Activated CD8-positive, alpha-beta memory T cell treated with anti-CD3 and anti-CD28 coated beads for 36 hours (primary cell): ENCODE measurements around the gene USP21. TPM values are rescaled to one million over a fixed set of nuclear protein-coding genes. Genes with fewer than 3 reads are reported as not detected.

Experiments used
- CTCF ChIA-PET: fragments of 350-600 bp; sonication (Branson Sonifier 250); formaldehyde crosslinking; loops from one replicate; lab custom pipeline; 2021; ENCODE audit warnings: antibody characterized with exemption; lab: Charles Lee
- POLR2A ChIA-PET: fragments of 350-600 bp; sonication (Branson Sonifier 250); formaldehyde crosslinking; loops from one replicate; lab custom pipeline; 2021; ENCODE audit warnings: antibody characterized with exemption; lab: Charles Lee
- total RNA-seq, 2 experiments: library from RNA; stranded (reverse); gene quantifications; one replicate each; pipeline ENCODE4 v1.2.3, GENCODE V29; 2021

The USP21 gene
- total RNA-seq, 2 experiments from 2014 or later: 23.4 to 25.3 TPM

DNA sequence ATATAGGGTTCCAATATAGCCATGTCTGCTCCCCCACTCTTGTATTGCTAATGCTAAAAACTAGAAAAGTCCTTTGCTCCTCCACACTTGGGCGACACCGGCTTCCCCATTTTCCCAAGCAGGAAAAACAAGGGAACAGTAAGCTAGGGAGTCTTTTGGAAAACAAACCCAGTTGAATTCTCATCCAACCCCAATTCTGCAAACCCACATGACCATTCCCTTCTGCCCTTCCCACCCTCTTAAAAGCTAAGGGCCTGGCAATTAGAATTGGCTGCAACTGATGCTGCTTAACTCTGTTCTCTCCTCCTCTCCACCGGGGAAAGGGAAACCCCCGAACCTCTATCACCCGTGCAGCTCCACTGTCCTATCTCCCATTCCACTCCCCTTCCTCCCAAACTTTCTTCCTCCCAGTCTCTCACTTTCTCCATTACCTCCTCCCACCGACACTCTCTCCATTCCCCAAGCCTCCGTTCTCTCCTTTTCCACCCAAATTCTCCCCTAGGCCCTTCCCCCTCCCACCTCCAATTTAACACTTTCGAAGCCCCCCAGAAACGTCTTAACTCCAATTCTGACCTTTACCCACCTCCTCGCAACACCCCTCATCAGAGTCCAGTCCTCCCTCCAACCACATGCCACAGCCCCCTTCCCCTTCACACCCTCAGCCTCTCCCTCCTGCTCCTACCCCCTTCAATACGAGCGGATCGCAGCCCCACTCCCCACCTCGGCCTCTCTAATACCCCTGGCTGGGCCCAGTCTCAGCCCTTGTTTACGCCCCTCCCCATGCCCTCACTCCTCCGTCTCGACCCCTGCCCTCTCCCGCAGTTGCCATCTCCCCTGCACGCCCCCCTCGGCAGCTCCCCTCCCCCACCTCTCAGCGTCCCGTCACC, 27.5 kb upstream of the USP21 start:
- POLR2A ChIA-PET: interaction anchor here (0.5 to 2.6 kb wide), 4 partner anchors 13 to 102 kb away, joined by 4 to 23 read pairs (median 4); partner anchors contain the start of genes NIT1, PFDN2 and TSTD1

DNA sequence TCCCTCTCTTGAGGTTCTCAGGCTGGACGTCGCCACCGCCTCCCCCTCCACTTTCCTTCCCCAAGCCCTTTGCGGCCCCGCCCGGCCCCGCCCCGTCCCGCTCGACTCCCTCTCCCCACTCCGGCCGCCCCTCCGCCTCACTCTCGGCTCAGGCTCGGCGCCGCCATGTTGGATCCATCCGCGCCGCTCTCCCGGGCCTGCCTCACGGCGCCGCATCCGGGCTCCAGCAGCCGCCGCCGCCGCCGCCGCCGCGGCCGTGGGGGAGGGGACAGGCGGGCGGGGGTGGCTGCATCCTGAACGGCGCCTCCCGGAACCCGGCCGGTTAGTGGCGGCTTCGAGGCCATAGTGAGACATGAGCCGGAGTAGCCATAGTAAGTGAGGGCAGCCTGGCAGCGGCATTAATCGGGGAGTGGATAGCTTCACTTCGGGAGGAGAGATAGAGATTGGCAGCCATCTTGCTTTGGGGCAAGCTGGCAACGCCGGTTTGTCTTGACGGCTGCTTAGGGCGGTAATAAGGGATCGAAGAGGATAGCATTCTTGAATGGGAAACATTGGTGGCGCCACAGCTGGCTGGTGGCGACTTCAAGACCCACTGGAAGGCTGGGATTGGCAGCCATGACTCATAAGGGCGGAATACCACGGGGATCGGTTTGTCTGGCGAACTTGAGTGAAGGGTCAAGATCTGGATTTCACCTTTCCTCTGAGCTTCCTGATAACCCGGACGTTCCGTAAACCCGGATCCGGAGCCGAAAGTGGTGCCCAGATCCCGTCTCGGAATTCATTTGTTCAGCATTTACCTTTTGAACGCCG, 26.7 kb upstream of the USP21 start, which contains the start of gene DEDD:
TSS of gene DEDD (minus strand) at position 258 of the 810 bp plus-strand sequence. CDS start 8,205 bp downstream, outside the sequence.
- CTCF ChIA-PET: interaction anchor here (0.6 to 2.2 kb wide), 9 partner anchors 11 to 353 kb away, joined by 3 to 7 read pairs (median 4); partner anchors contain the start of genes PPOX and USF1

More for the DNA sequence above, 27.5 kb upstream of the USP21 start:
- CTCF ChIA-PET: interaction anchor here (0.9 to 2.2 kb wide), 6 partner anchors 10 to 352 kb away, joined by 3 to 7 read pairs (median 5); partner anchors contain the start of genes PPOX and USF1

DNA sequence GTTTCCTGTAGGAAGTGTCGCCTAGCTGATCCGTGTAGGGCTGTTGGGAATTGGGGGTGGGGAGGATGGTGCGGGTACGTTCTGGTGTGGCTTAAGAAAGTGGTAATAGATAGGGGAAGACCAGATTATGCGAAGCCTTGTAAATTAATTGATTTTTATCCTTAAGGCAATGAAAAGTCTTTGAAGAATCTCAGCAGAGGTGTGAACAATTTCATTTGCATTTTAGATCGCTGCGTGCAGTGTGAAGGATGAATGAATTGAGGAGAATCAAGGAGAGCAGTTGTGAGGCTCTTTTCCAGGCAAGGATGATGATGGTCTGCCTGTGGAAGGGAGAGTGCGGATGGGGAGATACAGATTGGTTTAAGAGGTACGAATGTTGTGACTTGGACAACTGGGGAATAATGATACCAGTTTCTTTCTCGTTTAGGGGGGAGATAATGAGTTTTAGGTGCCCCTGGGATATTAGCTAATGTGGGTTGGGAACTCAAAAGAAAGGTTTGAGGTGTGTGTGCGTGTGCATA, 26.0 kb upstream of the USP21 start:
- POLR2A ChIA-PET: interaction anchor here (0.6 to 2.6 kb wide), 5 partner anchors 14 to 95 kb away, joined by 3 to 23 read pairs (median 4); partner anchors contain the start of genes ARHGAP30, NIT1, PFDN2 and TSTD1

More for the DNA sequence above, 26.7 kb upstream of the USP21 start, which contains the start of gene DEDD:
- POLR2A ChIA-PET: interaction anchor here (0.5 to 2.6 kb wide), 6 partner anchors 13 to 102 kb away, joined by 3 to 23 read pairs (median 4); partner anchors contain the start of genes ARHGAP30, NIT1, PFDN2 and TSTD1

DNA sequence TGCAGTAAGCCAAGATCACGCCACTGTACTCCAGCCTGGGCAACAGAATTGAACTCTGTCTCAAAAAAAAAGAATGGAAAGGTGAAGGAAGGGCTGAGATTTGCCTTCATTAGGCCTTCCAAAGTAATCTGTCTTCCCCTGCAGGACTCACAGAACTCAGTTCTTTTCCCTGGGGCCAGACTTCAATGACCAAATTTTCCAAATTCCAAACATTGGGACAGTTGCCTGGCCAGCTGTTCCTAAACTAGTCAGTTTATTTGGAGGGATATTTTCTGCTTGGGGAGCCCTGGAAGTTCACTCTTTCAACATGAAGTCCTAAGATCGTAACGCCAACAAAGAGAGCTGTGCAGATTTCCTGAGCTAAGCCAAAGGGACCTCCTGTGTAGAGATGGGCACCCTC, 21.4 kb upstream of the USP21 start:
- POLR2A ChIA-PET: no interaction called here
- CTCF ChIA-PET: interaction anchor here (1.7 to 2.4 kb wide), 2 partner anchors 9 to 141 kb away, joined by 4 to 5 read pairs; no protein-coding TSS in a partner anchor

More for the DNA sequence above, 26.0 kb upstream of the USP21 start:
- CTCF ChIA-PET: interaction anchor here (0.6 to 2.2 kb wide), 10 partner anchors 12 to 353 kb away, joined by 3 to 7 read pairs (median 4); partner anchors contain the start of genes ARHGAP30, PPOX and USF1

DNA sequence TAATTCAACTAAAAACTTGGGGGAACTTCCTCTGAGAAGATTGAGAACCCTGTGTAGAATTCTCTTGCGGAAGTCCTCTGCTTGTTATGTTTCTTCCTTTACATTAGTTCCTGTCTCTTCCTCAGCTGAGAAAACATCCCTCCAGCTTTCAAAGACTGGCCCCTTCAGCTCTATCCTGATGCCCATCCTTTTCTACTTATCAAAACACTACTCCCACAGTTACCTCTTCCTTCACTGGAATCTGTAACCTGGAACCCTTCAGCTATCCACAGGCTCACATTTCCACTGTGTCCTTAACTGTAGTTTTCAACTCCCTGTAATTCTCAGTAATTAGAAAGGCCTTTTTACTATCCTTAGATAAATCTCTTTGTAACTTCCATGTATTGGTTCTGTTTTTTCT, 20.9 kb upstream of the USP21 start:
- ChIA-PET POLR2A (no interaction called here), CTCF (interaction anchor here (1.3 to 2.4 kb wide), 3 partner anchors 9 to 141 kb away, joined by 4 to 5 read pairs (median 5); no protein-coding TSS in a partner anchor)

DNA sequence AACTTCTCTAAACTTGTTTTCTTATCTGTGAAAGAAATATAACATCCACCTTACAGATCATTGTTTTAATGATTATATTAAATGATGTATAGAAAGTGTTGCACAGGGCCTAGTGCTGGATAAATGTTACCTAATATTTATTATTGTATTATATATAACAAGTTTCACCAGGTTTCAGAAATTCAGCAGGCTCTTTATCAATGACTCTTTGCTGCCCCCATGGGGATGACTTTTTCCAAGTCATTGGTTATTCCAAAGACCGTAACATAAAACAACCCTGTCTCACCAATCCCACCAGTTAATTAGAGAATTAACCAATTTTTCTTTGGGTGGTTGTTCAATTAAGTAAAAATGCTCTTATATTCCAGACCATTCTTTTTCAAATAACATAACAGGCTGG, 19.5 kb upstream of the USP21 start:
- POLR2A ChIA-PET: no interaction called here

DNA sequence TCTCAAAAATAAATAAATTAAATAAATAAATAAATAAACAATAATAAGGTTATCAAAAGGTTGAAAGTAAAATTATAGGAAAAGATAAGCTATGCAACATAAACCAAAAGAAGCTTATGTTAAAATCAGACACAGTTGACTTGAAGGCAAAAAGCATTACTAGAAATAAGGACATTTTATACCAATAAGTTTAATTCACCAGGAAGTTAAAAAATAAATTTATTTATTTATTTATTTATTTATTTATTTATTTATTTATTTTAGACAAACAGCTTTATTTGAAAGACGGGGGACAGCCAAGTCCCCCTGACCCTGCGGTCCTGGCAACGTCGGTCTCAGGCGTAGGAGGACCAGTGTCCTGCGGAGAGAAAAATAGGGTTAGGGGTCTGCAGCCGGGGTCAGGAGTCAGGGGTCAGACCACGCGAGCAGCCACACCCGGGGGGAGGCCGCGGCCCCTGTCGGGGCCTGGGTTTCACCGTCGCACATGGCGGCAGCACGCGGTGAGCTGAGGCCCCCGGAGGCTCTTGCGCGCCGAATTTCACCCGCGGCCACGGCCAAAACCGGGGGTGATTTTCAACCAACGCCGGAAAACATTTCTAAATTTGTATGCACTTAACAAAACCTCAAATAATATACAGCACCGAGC, 18.4 kb upstream of the USP21 start:
- CTCF ChIA-PET: interaction anchor here (1.1 to 1.7 kb wide), 3 partner anchors 19 to 33 kb away, joined by 3 to 5 read pairs (median 4); partner anchors contain the start of gene PPOX
- POLR2A ChIA-PET: interaction anchor here (1.0 kb wide), 1 partner anchor 24 kb away, joined by 3 read pairs; no protein-coding TSS in a partner anchor

More for the DNA sequence above, 19.5 kb upstream of the USP21 start:
- CTCF ChIA-PET: interaction anchor here (1.3 to 1.7 kb wide), 4 partner anchors 12 to 42 kb away, joined by 3 to 5 read pairs (median 5); partner anchors contain the start of gene PPOX

DNA sequence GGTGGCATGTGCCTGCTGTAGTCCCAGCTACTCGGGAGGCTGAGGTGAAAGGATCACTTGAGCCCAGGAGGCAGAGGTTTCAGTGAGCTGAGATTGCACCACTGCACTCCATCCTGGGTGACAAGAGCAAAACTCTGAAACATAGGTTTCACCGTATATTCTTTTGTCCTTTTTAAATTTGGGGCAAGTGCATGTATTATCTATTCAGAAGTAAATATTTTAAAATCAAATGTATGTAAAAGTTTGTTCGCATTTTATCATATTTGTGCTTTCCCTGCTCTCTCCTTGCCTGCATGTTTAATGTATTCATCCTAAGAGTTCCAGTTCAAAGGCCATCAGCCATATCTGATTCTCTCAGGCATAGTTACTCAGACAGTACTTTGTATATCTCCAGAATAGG, 13.5 kb upstream of the USP21 start:
- POLR2A ChIA-PET: interaction anchor here (0.7 kb wide), 1 partner anchor 18 kb away, joined by 4 read pairs; no protein-coding TSS in a partner anchor

DNA sequence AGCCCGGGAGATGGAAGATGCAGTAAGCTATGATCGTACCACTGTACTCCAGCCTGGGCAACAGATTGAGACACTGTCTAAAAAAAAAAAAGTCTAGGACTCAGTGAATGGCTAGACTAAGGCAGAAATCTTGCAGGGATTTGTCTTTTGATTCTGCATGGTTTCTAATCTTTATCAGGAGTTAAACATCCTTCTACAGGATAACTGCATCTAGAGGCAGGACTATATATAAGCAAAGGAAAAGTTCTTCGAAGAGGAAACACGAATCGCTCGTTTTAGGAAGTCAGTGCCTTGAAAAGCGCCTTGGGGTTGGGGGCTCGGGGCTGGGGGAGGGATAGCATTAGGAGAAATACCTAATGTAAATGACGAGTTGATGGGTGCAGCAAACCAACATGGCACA, 6.1 kb upstream of the USP21 start:
- CTCF ChIA-PET: interaction anchor here (0.7 to 1.1 kb wide), 3 partner anchors 16 to 135 kb away, joined by 3 to 5 read pairs (median 3); partner anchors contain the start of gene TOMM40L

More for the DNA sequence above, 13.5 kb upstream of the USP21 start:
- CTCF ChIA-PET: interaction anchor here (0.6 kb wide), 2 partner anchors 147 to 148 kb away, joined by 3 read pairs; no protein-coding TSS in a partner anchor

DNA sequence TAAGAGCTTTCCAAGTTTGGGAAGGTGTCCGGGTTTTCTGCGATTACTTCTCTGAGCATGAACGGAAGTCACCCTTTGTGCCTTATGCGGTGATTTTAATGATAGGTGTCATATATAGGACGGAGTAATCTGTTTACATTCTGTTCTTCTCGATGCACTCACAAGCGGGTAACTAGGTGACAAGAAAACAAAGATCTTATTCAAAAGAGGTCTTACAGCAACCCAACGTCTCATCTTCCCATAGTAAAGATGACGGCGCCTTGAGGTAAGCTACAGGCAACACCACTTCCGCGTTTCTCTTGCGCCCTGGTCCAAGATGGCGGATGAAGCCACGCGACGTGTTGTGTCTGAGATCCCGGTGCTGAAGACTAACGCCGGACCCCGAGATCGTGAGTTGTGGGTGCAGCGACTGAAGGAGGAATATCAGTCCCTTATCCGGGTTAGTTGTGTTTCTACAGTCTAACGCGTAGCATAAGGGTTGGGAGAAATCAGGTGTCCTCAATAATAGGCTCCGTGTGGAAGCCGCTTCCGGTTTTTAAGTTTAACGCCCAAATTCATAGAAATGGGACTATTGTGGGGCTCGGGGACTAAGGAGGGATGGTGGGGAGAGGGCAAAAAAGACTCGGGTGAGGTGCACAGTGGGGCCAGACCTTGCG, 5.5 kb upstream of the USP21 start, which contains the start of gene UFC1:
TSS of gene UFC1 (plus strand) at position 297 of the 656 bp plus-strand sequence. CDS start at position 317, 20 bp downstream.
- POLR2A ChIA-PET: interaction anchor here (0.5 to 3.0 kb wide), 5 partner anchors 12 to 72 kb away, joined by 3 to 21 read pairs (median 6); partner anchors contain the start of genes B4GALT3, NIT1, PFDN2 and PPOX

More for the DNA sequence above, 6.1 kb upstream of the USP21 start:
- POLR2A ChIA-PET: interaction anchor here (0.5 to 3.0 kb wide), 5 partner anchors 13 to 73 kb away, joined by 3 to 21 read pairs (median 6); partner anchors contain the start of genes B4GALT3, NIT1, PFDN2 and PPOX

DNA sequence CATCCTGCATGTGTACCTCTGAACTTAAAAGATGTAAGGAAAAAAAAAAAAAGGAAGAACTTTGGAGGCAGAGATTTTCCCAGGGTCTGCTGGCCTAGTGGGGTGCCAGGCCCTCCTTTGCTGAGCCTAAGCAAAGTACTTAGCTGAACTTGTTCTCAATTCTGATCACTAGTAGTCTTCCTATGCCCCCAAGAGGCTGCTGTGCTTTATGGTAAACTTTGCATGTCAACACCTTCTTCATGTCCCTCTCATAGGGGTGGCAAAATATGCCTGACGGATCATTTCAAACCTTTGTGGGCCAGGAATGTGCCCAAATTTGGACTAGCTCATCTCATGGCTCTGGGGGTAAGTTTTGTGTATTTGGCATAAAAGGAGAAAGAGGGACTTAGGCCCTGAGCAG, 1.4 kb upstream of the USP21 start:
- ChIA-PET POLR2A (interaction anchor here (0.5 to 1.1 kb wide), 3 partner anchors 8 to 231 kb away, joined by 4 read pairs; partner anchors contain the start of genes PPOX and TOMM40L), CTCF (interaction anchor here (0.6 to 1.5 kb wide), 4 partner anchors 8 to 86 kb away, joined by 3 to 4 read pairs (median 4); partner anchors contain the start of gene PPOX)

More for the DNA sequence above, 5.5 kb upstream of the USP21 start, which contains the start of gene UFC1:
- CTCF ChIA-PET: interaction anchor here (1.0 to 2.1 kb wide), 3 partner anchors 12 to 72 kb away, joined by 3 to 10 read pairs (median 5); partner anchors contain the start of genes PPOX and TOMM40L

DNA sequence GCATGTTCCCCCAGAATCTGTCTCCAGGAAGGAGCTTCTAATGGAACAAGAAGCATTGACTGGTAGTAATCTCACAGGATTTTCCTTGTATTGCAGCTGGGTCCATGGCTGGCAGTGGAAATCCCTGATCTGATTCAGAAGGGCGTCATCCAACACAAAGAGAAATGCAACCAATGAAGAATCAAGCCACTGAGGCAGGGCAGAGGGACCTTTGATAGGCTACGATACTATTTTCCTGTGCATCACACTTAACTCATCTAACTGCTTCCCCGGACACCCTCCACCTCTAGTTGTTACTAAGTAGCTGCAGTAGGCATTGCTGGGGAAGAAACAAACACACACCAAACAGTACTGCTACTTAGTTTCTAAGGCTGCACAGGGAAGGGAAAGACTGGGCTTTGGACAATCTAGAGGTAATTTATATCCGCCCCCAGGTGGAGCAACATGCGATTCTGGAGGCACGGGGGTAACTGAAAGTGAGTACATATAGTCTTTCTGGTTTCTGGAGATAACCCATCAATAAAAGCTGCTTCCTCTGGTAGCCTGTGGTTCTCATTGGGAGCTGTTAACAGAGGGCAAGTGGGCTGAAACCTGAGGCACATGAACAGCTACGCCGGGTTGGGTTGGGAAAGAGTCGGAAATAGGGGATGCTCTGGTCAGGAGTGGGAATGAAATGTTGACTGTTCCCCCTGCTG, 837 bp upstream of the USP21 start:
- POLR2A ChIA-PET: interaction anchor here (0.5 to 0.7 kb wide), 2 partner anchors 67 to 230 kb away, joined by 4 read pairs; partner anchors contain the start of gene TOMM40L
- CTCF ChIA-PET: interaction anchor here (0.6 to 1.5 kb wide), 5 partner anchors 8 to 87 kb away, joined by 3 to 4 read pairs (median 4); partner anchors contain the start of gene PPOX

DNA sequence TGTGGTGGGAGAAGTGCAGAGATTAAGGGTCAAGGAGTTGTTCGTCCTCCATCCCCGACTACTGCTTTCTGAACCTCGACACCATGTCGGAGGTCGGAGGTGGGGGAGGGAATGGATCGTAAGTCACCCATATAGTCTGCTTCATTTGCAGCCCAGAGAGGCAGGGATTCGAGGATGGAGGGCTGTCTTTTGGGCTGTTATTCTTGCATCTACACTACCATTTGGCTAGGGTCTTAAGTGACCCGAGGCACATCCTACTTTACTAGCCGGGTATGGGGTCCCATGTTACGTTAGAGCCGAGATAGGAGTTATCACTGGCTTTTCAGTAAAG, 578 bp downstream of the USP21 start:
- CTCF ChIA-PET: interaction anchor here (1.5 kb wide), 1 partner anchor 9 kb away, joined by 4 read pairs; no protein-coding TSS in a partner anchor
- POLR2A ChIA-PET: no interaction called here

DNA sequence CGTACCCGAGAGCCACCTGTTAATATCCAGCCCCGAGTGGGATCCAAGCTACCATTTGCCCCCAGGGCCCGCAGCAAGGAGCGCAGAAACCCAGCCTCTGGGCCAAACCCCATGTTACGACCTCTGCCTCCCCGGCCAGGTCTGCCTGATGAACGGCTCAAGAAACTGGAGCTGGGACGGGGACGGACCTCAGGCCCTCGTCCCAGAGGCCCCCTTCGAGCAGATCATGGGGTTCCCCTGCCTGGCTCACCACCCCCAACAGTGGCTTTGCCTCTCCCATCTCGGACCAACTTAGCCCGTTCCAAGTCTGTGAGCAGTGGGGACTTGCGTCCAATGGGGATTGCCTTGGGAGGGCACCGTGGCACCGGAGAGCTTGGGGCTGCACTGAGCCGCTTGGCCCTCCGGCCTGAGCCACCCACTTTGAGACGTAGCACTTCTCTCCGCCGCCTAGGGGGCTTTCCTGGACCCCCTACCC, 1.4 kb downstream of the USP21 start:
- POLR2A ChIA-PET: interaction anchor here (0.6 kb wide), 1 partner anchor 69 kb away, joined by 7 read pairs; no protein-coding TSS in a partner anchor

DNA sequence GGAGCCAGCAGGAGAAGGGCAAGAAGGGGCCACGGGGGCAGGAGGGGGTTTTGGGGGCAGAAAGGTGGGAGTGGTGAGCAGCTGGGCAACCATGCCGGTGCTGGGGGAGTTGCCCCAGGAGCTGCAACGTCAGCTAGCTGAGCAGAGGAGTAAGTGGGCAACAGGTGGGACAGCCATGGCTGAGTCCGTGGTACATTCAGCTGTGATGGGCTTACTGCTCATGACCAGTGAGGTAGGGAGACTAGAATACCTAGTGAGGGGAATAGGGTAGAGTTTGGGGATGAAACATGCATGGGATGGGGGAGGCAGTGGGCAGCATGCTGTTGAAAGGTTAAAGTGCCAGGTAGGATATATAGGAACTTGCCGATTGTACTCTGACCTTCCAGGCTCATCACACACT, 2.4 kb downstream of the USP21 start:
- POLR2A ChIA-PET: interaction anchor here (0.6 kb wide), 2 partner anchors 24 to 68 kb away, joined by 6 to 7 read pairs; no protein-coding TSS in a partner anchor
- CTCF ChIA-PET: interaction anchor here (1.7 kb wide), 1 partner anchor 10 kb away, joined by 4 read pairs; no protein-coding TSS in a partner anchor

More for the DNA sequence above, 1.4 kb downstream of the USP21 start:
- CTCF ChIA-PET: interaction anchor here (0.6 kb wide), 1 partner anchor 223 kb away, joined by 3 read pairs; no protein-coding TSS in a partner anchor
